GM12891 (cell line): Measurements from ENCODE around the gene GIT2.

Source experiments
- POLR2A ChIP-seq: IDR thresholded peaks from 2 replicates; pipeline ENCODE4 v1.6.1; 2011; ENCODE audit warnings: low read depth, low read length, control low read depth
- POLR2AphosphoS5 ChIP-seq: IDR thresholded peaks from 2 replicates; pipeline ENCODE4 v1.6.1; 2011; ENCODE audit warnings: low read depth, low read length, control low read depth
- SPI1 ChIP-seq: IDR thresholded peaks from 2 replicates; pipeline ENCODE4 v1.6.1; 2011; ENCODE audit warnings: low read depth, low read length, control low read depth

- TF ChIP-seq POLR2A = no peak
- TF ChIP-seq POLR2AphosphoS5 = no peak
- TF ChIP-seq SPI1 = no peak
These were observed 114.4 kb downstream of the GIT2 start for GRCh38 chr12:109881752-109882151.
